Astrocyte of the cerebellum (primary cell): ENCODE measurements around the gene MYH6.
"Not testable (repeated sequence)": the region's sequence is repeated elsewhere in the genome, so short reads cannot be mapped to it uniquely, and the experiment has no call there.

Source experiments
- DNase-seq: peaks from one replicate; pipeline ENCODE4 v3.0.0-alpha.2; 2011; ENCODE audit warnings: low read depth
- H3K4me3 ChIP-seq: 2 replicates; pipeline ENCODE4 v1.5.1; 2011; ENCODE audit warnings: mild to moderate bottlenecking, low read depth, low read length, moderate library complexity
- in situ Hi-C: cut with HindIII; loops from 2 replicates; pipeline ENCODE4 v1.10.0; 2017; ENCODE audit warnings: low sequenced_read_pairs
- TF ChIP-seq, protein P1 (sequence below): IDR thresholded peaks from 2 replicates; pipeline ENCODE4 v1.5.1; 2012; ENCODE audit warnings: low read length, low read depth, moderate library complexity, mild to moderate bottlenecking; ENCODE audit errors: missing control alignments

Gene MYH6

DNA sequence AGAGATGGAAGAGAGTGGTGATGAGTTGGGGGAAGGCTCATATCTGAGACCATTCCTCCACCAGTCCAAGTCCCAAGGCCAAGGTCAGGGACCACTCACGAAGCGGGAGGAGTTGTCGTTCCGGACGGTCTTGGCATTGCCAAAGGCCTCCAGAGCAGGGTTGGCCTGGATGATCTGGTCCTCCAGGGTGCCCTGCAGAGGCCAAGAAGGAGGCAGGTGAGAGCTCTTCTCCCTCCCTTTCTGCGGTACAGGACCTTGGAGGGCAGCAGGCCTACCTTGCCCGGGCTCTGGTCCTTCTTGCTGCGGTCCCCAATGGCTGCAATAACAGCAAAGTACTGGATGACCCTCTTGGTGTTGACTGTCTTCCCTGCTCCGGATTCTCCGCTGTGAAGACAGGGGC, 23.4 kb upstream of the MYH6 start:
- no peak overlapping the region for H3K4me3 ChIP-seq
- in situ Hi-C loops = no loop called here
- TF ChIP-seq, protein P1, sequence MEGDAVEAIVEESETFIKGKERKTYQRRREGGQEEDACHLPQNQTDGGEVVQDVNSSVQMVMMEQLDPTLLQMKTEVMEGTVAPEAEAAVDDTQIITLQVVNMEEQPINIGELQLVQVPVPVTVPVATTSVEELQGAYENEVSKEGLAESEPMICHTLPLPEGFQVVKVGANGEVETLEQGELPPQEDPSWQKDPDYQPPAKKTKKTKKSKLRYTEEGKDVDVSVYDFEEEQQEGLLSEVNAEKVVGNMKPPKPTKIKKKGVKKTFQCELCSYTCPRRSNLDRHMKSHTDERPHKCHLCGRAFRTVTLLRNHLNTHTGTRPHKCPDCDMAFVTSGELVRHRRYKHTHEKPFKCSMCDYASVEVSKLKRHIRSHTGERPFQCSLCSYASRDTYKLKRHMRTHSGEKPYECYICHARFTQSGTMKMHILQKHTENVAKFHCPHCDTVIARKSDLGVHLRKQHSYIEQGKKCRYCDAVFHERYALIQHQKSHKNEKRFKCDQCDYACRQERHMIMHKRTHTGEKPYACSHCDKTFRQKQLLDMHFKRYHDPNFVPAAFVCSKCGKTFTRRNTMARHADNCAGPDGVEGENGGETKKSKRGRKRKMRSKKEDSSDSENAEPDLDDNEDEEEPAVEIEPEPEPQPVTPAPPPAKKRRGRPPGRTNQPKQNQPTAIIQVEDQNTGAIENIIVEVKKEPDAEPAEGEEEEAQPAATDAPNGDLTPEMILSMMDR = no peak
- no peak for DNase-seq

DNA sequence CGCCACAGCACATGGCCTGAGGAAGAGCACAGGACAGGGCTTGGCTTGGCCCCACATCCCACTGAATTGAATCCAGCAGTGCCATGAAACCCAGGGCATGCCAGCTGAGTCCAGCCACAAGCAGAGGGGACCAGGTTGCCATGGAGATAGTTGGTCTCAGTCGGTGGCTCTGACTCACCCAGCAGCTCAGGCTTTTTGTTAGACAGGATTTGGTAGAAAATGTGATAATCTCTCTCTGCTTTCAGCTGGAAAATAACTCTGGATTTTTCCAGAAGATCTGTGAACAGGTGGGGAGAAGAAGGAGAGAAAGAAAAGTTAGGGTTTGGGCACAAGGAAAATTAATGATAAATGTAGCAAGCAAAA, 22.6 kb upstream of the MYH6 start:
- in situ Hi-C loops = no loop called here
- no peak overlapping the region for H3K4me3 ChIP-seq
- TF ChIP-seq, protein P1 = no peak
- DNase-seq = no peak

- DNase-seq = no peak
- TF ChIP-seq, protein P1 = no peak
- in situ Hi-C loops = no loop called here
- no peak overlapping the region for H3K4me3 ChIP-seq
Observed at GRCh38 chr14:23430016-23430722, 22.1 kb upstream of the MYH6 start.

- DNase-seq = no peak
- TF ChIP-seq, protein P1 = no peak
Observed at GRCh38 chr14:23428686-23429495, 20.8 kb upstream of the MYH6 start.

DNA sequence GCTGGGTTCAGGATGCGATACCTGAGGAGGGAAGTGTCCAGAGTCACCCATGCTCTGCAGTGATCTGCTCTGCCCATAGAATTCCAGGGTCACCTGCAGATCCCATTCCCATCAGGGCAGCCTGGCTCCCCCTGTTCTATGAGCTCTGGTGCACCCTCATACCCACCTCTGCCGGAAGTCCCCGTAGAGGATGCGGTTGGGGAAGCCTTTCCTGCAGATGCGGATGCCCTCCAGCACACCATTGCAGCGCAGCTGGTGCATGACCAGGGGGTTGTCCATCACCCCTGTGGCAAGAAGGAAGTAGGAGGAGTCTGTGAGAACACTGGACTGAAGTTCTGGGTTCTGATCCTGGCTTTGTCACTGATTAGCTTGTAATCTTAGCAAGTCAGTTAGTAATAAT, 17.7 kb upstream of the MYH6 start:
- in situ Hi-C loops, DNase-seq, H3K4me3 ChIP-seq: not testable (repeated sequence)

More at GRCh38 chr14:23428686-23429495, 20.8 kb upstream of the MYH6 start:
- in situ Hi-C loops = no loop called here
- no peak overlapping the region for H3K4me3 ChIP-seq

DNA sequence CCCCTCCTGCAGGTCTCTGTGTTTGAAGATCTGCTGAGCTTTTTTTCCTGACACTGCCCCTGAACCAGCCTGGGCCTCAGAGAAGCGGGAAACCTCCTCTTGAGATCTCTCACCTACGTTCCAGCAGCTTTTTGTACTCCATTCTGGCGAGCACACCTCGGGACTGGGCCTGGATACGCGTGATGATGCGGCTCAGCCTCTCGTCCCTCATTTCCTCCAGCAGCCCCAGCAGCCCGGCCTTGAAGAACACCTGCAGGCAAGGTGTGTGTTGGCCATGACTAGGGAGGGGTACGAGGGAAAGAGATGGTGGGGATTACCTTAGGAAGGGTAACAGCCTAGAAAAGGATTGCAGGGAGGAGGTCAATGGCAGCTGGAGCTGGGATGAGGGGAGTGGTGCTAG, 17.1 kb upstream of the MYH6 start:
- no peak for DNase-seq
- TF ChIP-seq, protein P1 = no peak
- H3K4me3 ChIP-seq = no peak overlapping the region
- in situ Hi-C loops = no loop called here

GRCh38 chr14:23423657-23424056, 15.6 kb upstream of the MYH6 start:
- TF ChIP-seq, protein P1 = no peak
- in situ Hi-C loops = no loop called here
- H3K4me3 ChIP-seq = no peak overlapping the region
- no peak for DNase-seq
